HepG2 (cell line): ENCODE data around the gene IFIT1B. TPM values are rescaled to one million over a fixed set of nuclear protein-coding genes. Genes with fewer than 3 reads are reported as not detected.

Source experiments
- DMAP1 ChIP-seq: IDR thresholded peaks from 2 replicates; pipeline ENCODE4 v1.6.1; 2016
- EEA1 ChIP-seq: sonication (generic); formaldehyde crosslinking; IDR thresholded peaks from 2 replicates; pipeline ENCODE4 v1.5.1; 2020; ENCODE audit warnings: mild to moderate bottlenecking, missing genetic modification reagents, borderline replicate concordance
- FOXA1 ChIP-seq, 2 experiments: fragments of 450-650 bp in 1 of 2; sonication (generic) in 1 of 2; formaldehyde crosslinking in 1 of 2; IDR thresholded peaks; 2 replicates each; pipeline versions ENCODE4 v1.4.0 to v1.6.1; 2016 to 2020; ENCODE audit warnings: missing genetic modification reagents in 1 of 2
- JUN ChIP-seq: sonication (generic); formaldehyde crosslinking; IDR thresholded peaks from 2 replicates; pipeline ENCODE4 v1.4.0; 2020; ENCODE audit warnings: mild to moderate bottlenecking, missing genetic modification reagents
- KLF11 ChIP-seq: IDR thresholded peaks from 2 replicates; pipeline ENCODE4 v1.6.1; 2016; ENCODE audit warnings: missing compliant biosample characterization
- MLXIP ChIP-seq: sonication (generic); formaldehyde crosslinking; IDR thresholded peaks from 2 replicates; pipeline ENCODE4 v1.9.0; 2021; ENCODE audit warnings: missing genetic modification reagents, borderline replicate concordance
- NCOA2 ChIP-seq: sonication (generic); formaldehyde crosslinking; IDR thresholded peaks from 2 replicates; pipeline ENCODE4 v1.8.0; 2022; ENCODE audit warnings: inconsistent platforms
- NR1H2 ChIP-seq: sonication (generic); formaldehyde crosslinking; IDR thresholded peaks from 2 replicates; pipeline ENCODE4 v1.8.1; 2022; ENCODE audit warnings: low read depth, missing genetic modification reagents, borderline replicate concordance
- NR2C2 ChIP-seq: sonication (generic); formaldehyde crosslinking; IDR thresholded peaks from 2 replicates; pipeline ENCODE4 v1.4.0; 2020; ENCODE audit warnings: missing genetic modification reagents, mild to moderate bottlenecking, moderate library complexity, borderline replicate concordance
- PTBP1 ChIP-seq: fragments of 200-400 bp; formaldehyde crosslinking; IDR thresholded peaks from 2 replicates; pipeline ENCODE4 v1.6.1; 2018; ENCODE audit warnings: low read length, low read depth; ENCODE audit not compliant: poor library complexity, severe bottlenecking
- SOX6 ChIP-seq, 2 experiments: fragments of 450-650 bp in 1 of 2; sonication (generic) in 1 of 2; formaldehyde crosslinking in 1 of 2; IDR thresholded peaks; 2 replicates each; pipeline versions ENCODE4 v1.4.0 to v1.6.1; 2017 to 2020; ENCODE audit warnings: antibody characterized with exemption in 1 of 2, mild to moderate bottlenecking in 1 of 2, missing genetic modification reagents in 1 of 2
- SSRP1 ChIP-seq: IDR thresholded peaks from 2 replicates; pipeline ENCODE4 v1.6.1; 2016; ENCODE audit warnings: control low read depth
- ZNF205 ChIP-seq: IDR thresholded peaks from 2 replicates; pipeline ENCODE4 v1.6.1; 2018; ENCODE audit warnings: missing biosample characterization, missing genetic modification reagents
- ZNF230 ChIP-seq: sonication (generic); formaldehyde crosslinking; IDR thresholded peaks from 2 replicates; pipeline ENCODE4 v1.4.0; 2020; ENCODE audit warnings: mild to moderate bottlenecking, missing genetic modification reagents
- ZNF232 ChIP-seq: sonication (generic); formaldehyde crosslinking; IDR thresholded peaks from 2 replicates; pipeline ENCODE4 v1.4.0; 2020; ENCODE audit warnings: missing genetic modification reagents, borderline replicate concordance
- ZNF263 ChIP-seq: sonication (generic); formaldehyde crosslinking; IDR thresholded peaks from 2 replicates; pipeline ENCODE4 v1.4.0; 2020; ENCODE audit warnings: missing genetic modification reagents
- ZNF280D ChIP-seq: sonication (generic); formaldehyde crosslinking; IDR thresholded peaks from 2 replicates; pipeline ENCODE4 v1.5.1; 2020; ENCODE audit warnings: mild to moderate bottlenecking, missing genetic modification reagents
- ZNF354B ChIP-seq: sonication (generic); formaldehyde crosslinking; IDR thresholded peaks from 2 replicates; pipeline ENCODE4 v1.8.0; 2022; ENCODE audit warnings: mild to moderate bottlenecking, missing genetic modification reagents
- ZNF572 ChIP-seq: sonication (generic); formaldehyde crosslinking; IDR thresholded peaks from 2 replicates; pipeline ENCODE4 v1.5.1; 2020; ENCODE audit warnings: mild to moderate bottlenecking, missing genetic modification reagents
- ZNF652 ChIP-seq: IDR thresholded peaks from 2 replicates; pipeline ENCODE4 v1.6.1; 2016; ENCODE audit warnings: low read depth, borderline replicate concordance
- ZNF737 ChIP-seq: sonication (generic); formaldehyde crosslinking; IDR thresholded peaks from 2 replicates; pipeline ENCODE4 v1.5.0; 2020; ENCODE audit warnings: missing genetic modification reagents, mild to moderate bottlenecking, borderline replicate concordance
- ZNF792 ChIP-seq: IDR thresholded peaks from 2 replicates; pipeline ENCODE4 v1.6.1; 2016
- ZZZ3 ChIP-seq: sonication (generic); formaldehyde crosslinking; IDR thresholded peaks from 2 replicates; pipeline ENCODE4 v1.4.0; 2020; ENCODE audit warnings: missing genetic modification reagents, mild to moderate bottlenecking, borderline replicate concordance
- polyA plus RNA-seq, 8 experiments: library from polyadenylated mRNA; depleted of rRNA in 3 of 8; stranded (reverse) in 7 of 8; unstranded in 1 of 8; fragments of >200 nt; fragmentation: Illumina TruSeq in 4 of 8; extraction: Trizol in 4 of 8; gene quantifications; 2 replicates each; pipeline versions ENCODE4 v1.2.1 to v1.2.3, GENCODE V29; 2011 to 2016; ENCODE audit warnings: low read depth in 4 of 8, missing spikeins in 1 of 8, mixed read lengths in 1 of 8; ENCODE audit not compliant: insufficient read depth in 1 of 8
- total RNA-seq, 5 experiments: library from RNA; depleted of rRNA; stranded (reverse); fragments of >200 nt; fragmentation: Illumina TruSeq; extraction: Trizol; gene quantifications; 2 replicates each; pipeline ENCODE4 v1.2.3, GENCODE V29; 2016; ENCODE audit warnings: low read depth in 1 of 5
- TF ChIP-seq, protein P1 (sequence below): sonication (generic); formaldehyde crosslinking; IDR thresholded peaks from 2 replicates; pipeline ENCODE4 v1.4.0; 2020; ENCODE audit warnings: missing genetic modification reagents; ENCODE audit errors: not compliant biosample characterization

The IFIT1B gene
- total and polyA plus RNA-seq, 2 of the 13 experiments (the other 11 are each of a cell fraction or from before 2014, with no cell fraction given), result not detected

- TF ChIP-seq ZNF652 (CRISPR knock-in tag), result no peak
- TF ChIP-seq ZNF737, result no peak
- no peak for TF ChIP-seq ZNF230 (CRISPR knock-in tag)
- TF ChIP-seq SSRP1 (CRISPR knock-in tag), result no peak
- no peak for TF ChIP-seq NR2C2 (CRISPR knock-in tag)
- peak; percentile 88 for TF ChIP-seq ZNF280D (CRISPR knock-in tag)
- TF ChIP-seq NR1H2 (CRISPR knock-in tag), result no peak
- TF ChIP-seq KLF11, result no peak
- no peak for TF ChIP-seq FOXA1 (IDR thresholded peaks at IDR 0.05)
- TF ChIP-seq FOXA1 (CRISPR knock-in tag; IDR thresholded peaks at IDR 0.05), result no peak
- no peak for TF ChIP-seq SOX6 (IDR thresholded peaks at IDR 0.05)
- TF ChIP-seq SOX6 (CRISPR knock-in tag; IDR thresholded peaks at IDR 0.05), result 0 out of 2 replicates have a peak, but pooled peaks have one; percentile 9
- TF ChIP-seq DMAP1, result peak; percentile 55; the same call in 1 of the 2 replicates
- TF ChIP-seq ZNF572 (CRISPR knock-in tag), result no peak
- TF ChIP-seq NCOA2 (CRISPR knock-in tag), result no peak; the same call in 1 of the 2 replicates
- TF ChIP-seq JUN (CRISPR knock-in tag), result 0 out of 2 replicates have a peak, but pooled peaks have one; percentile 23
- TF ChIP-seq ZNF232 (CRISPR knock-in tag), result no peak
- TF ChIP-seq ZZZ3 (CRISPR knock-in tag), result no peak
- no peak for TF ChIP-seq ZNF205
- 0 out of 2 replicates have a peak, but pooled peaks have one; percentile 16 for TF ChIP-seq ZNF792 (CRISPR knock-in tag)
- TF ChIP-seq ZNF354B (CRISPR knock-in tag), result no peak
- no peak for TF ChIP-seq ZNF263 (CRISPR knock-in tag)
- no peak for TF ChIP-seq MLXIP
- 0 out of 2 replicates have a peak, but pooled peaks have one; percentile 72 for TF ChIP-seq EEA1 (CRISPR knock-in tag)
- TF ChIP-seq PTBP1, result no peak
- TF ChIP-seq, protein P1, sequence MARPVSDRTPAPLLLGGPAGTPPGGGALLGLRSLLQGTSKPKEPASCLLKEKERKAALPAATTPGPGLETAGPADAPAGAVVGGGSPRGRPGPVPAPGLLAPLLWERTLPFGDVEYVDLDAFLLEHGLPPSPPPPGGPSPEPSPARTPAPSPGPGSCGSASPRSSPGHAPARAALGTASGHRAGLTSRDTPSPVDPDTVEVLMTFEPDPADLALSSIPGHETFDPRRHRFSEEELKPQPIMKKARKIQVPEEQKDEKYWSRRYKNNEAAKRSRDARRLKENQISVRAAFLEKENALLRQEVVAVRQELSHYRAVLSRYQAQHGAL (CRISPR knock-in tag), result no peak
Measured at GRCh38 chr10:89414879-89415821, 37.3 kb downstream of the IFIT1B start (continued).
